ENCODE results near the gene ENO2.

DNA sequence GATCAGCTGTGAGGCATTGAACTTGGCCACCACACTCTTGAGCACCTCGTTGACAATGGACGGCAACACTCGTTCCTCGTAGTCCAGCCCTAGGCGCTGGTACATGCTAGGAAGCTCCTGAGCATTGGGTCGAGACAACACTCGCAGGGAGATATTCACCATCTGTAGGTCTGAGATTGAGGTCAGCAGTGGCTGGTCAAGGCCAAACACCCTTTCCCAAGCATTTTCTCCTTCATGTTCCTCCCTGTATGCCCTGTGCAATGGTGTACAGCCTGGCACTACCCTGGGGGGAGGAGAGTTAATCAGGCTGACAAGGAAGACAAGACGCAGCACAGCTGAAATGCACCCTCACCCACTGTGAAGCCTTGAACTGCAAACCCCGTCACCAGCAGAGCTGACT is 54.0 kb downstream of the ENO2 start:
- TF ChIP-seq, protein P1, sequence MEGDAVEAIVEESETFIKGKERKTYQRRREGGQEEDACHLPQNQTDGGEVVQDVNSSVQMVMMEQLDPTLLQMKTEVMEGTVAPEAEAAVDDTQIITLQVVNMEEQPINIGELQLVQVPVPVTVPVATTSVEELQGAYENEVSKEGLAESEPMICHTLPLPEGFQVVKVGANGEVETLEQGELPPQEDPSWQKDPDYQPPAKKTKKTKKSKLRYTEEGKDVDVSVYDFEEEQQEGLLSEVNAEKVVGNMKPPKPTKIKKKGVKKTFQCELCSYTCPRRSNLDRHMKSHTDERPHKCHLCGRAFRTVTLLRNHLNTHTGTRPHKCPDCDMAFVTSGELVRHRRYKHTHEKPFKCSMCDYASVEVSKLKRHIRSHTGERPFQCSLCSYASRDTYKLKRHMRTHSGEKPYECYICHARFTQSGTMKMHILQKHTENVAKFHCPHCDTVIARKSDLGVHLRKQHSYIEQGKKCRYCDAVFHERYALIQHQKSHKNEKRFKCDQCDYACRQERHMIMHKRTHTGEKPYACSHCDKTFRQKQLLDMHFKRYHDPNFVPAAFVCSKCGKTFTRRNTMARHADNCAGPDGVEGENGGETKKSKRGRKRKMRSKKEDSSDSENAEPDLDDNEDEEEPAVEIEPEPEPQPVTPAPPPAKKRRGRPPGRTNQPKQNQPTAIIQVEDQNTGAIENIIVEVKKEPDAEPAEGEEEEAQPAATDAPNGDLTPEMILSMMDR (IDR thresholded peaks at IDR 0.05) = no peak
- no peak for TF ChIP-seq RCOR1 (IDR thresholded peaks at IDR 0.05; ENCODE audit: low read length)
- TF ChIP-seq EZH2phosphoT487 (IDR thresholded peaks at IDR 0.05; ENCODE audit: borderline replicate concordance, low read depth) = no peak
- no peak for TF ChIP-seq GABPA (IDR thresholded peaks at IDR 0.05; ENCODE audit: low read depth)
- no peak for TF ChIP-seq POLR2AphosphoS5 (IDR thresholded peaks at IDR 0.05; ENCODE audit: low read depth, low read length)
- no peak for TF ChIP-seq NRF1 (IDR thresholded peaks at IDR 0.05; ENCODE audit: low read depth, low read length)
- no peak for TF ChIP-seq FOSL2 (IDR thresholded peaks at IDR 0.05; ENCODE audit: borderline replicate concordance, low read depth)
- no peak for TF ChIP-seq MXI1 (IDR thresholded peaks at IDR 0.05; ENCODE audit: low read depth, low read length)

Data from SK-N-SH (cell line).